Measurements from ENCODE around the gene ARHGAP26. TPM values are rescaled to one million over a fixed set of nuclear protein-coding genes. Genes with fewer than 3 reads are reported as not detected.

Gene ARHGAP26
- polyA plus RNA-seq, 4 donors = 7.6 to 31.7 (median 11.5) TPM

DNA sequence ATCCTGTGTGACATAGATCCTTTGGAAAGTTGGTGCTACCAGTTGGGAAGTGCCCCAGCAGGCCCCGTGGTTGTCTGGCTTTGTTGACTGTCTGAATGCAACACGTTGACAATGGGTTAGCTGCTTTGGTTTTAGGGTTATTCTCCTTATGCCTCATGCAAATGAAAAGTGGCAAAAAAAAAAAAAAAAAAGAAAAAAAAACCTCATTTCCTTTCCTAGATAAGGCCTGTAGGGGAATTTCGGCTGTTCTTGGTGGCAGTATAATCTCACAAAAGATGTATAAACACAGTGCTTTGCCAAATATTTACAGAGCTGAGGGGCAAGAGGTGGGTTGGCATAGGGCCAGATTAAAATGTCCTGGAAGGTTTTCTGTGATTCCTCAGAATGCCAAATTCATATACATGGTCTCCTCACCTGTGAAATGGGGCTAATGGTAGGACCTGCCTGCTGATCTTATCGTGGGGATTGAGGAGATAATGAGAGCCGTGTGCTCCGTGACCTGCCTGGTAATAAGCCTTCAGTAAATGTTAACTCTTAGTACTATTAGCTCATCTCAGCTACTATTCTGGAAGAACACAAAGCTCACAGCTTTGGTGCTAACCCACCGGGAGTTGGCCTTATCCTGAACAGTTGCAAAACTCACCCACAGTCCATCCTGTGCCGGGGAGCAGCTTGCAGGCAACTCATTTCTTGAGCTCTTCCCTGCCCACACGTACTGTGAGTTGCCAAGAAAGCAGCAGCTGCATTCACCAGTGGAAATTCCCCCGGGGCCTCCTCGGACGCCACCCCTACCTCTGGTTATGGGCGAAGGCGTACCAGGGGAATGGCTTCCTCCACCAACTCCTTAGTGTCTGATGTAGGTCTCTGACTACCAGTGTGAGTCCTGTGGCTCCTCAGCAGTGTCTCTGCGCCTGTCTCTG is 413.0 kb downstream of the ARHGAP26 start:
- H3K27me3 ChIP-seq (ENCODE audit: control insufficient read depth in 3 of 3, insufficient read depth in 3 of 3, low read length in 3 of 3) = no peaks in the 10 kb centered on the region
- DNase-seq = peak in 1 of 2 donors; percentile 46
- WGBS, 3 donors = 38 to 57% (median 56%) methylated on average over 15 of the region's 15 CpGs
- peak overlapping the region in 1 of 3 donors; percentile 32 for H3K27ac ChIP-seq (ENCODE audit: low read depth in 1 of 3, low read length in 2 of 3)
- H3K9me3 ChIP-seq (ENCODE audit: control insufficient read depth in 2 of 2, insufficient read depth in 1 of 2, low read depth in 1 of 2, low read length in 1 of 2) = no peaks in the 10 kb centered on the region
- no peak for FAIRE-seq
- peaks cover 0 to 17% (median 3%) of the 10 kb centered on the region in 3 donors for H3K36me3 ChIP-seq (ENCODE audit: control insufficient read depth in 3 of 3, insufficient read depth in 2 of 3, low read depth in 1 of 3, low read length in 3 of 3)
- H3K4me3 ChIP-seq (ENCODE audit: low read depth in 1 of 3, low read length in 3 of 3) = no peak overlapping the region
- peaks cover 2 to 9% (median 3%) of the 10 kb centered on the region in 3 donors for H3K4me1 ChIP-seq (ENCODE audit: control insufficient read depth in 3 of 3, insufficient read depth in 2 of 3, low read depth in 1 of 3, low read length in 2 of 3)

DNA sequence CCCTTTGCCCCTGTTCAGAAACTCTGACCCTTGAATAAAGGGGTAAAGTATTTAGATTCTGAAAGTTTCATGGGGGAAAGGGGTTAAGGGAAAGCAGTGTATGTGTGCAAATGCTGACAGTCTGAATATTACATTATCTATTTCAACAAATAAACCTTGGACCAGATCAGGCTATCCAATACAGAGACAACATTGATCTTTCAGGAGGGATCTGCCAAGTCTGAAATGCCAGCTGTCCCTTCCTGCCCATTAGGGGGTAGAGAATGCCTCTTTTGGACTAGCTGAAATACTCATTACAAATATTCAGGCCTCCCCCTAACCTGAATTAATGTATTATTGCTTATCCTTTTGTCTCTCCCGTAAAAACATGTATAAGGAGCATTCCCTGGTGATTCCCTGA is 413.8 kb downstream of the ARHGAP26 start:
- WGBS, 3 donors = 79 to 100% (median 89%) methylated on average over 1 of the region's 1 CpG
- no peak for FAIRE-seq
- Histone ChIP-seq H3K9me3 (ENCODE audit: control insufficient read depth in 2 of 2, insufficient read depth in 1 of 2, low read depth in 1 of 2, low read length in 1 of 2) (no peaks in the 10 kb centered on the region), H3K4me1 (ENCODE audit: control insufficient read depth in 3 of 3, insufficient read depth in 2 of 3, low read depth in 1 of 3, low read length in 2 of 3) (peaks cover 2 to 9% (median 3%) of the 10 kb centered on the region in 3 donors), H3K27ac (ENCODE audit: low read depth in 1 of 3, low read length in 2 of 3) (no peak overlapping the region), H3K4me3 (ENCODE audit: low read depth in 1 of 3, low read length in 3 of 3) (no peak overlapping the region), H3K27me3 (ENCODE audit: control insufficient read depth in 3 of 3, insufficient read depth in 3 of 3, low read length in 3 of 3) (no peaks in the 10 kb centered on the region), H3K36me3 (ENCODE audit: control insufficient read depth in 3 of 3, insufficient read depth in 2 of 3, low read depth in 1 of 3, low read length in 3 of 3) (peaks cover 0 to 10% (median 3%) of the 10 kb centered on the region in 3 donors)
- no peak for DNase-seq

DNA sequence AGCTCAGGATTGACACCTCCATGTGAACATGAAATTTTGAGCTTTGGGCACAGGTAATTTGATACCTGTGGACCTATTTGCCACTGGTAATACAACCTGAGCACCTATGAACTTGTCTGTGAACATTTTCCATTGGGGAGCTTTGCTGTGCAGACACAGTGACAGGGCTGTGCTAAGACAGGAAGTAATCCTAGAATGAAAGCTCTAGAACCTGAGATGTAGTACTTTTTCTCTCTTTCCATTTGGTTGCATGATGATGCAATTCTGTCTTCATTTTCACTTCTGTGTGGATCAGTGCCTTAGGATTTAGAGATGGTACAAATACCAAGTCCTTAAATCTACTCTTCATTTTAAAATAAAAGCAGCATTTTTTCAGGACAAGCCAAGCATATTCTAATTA is 416.4 kb downstream of the ARHGAP26 start:
- Histone ChIP-seq H3K4me3 (ENCODE audit: low read depth in 1 of 3, low read length in 3 of 3) (no peak overlapping the region), H3K36me3 (ENCODE audit: control insufficient read depth in 3 of 3, insufficient read depth in 2 of 3, low read depth in 1 of 3, low read length in 3 of 3) (peaks cover 0 to 5% (median 0%) of the 10 kb centered on the region in 3 donors), H3K27me3 (ENCODE audit: control insufficient read depth in 3 of 3, insufficient read depth in 3 of 3, low read length in 3 of 3) (no peaks in the 10 kb centered on the region), H3K9me3 (ENCODE audit: control insufficient read depth in 2 of 2, insufficient read depth in 1 of 2, low read depth in 1 of 2, low read length in 1 of 2) (peaks cover 0 to 8% of the 10 kb centered on the region in 2 donors), H3K27ac (ENCODE audit: low read depth in 1 of 3, low read length in 2 of 3) (no peak overlapping the region), H3K4me1 (ENCODE audit: control insufficient read depth in 3 of 3, insufficient read depth in 2 of 3, low read depth in 1 of 3, low read length in 2 of 3) (peaks cover 0 to 9% (median 3%) of the 10 kb centered on the region in 3 donors)
- FAIRE-seq = no peak
- no peak for DNase-seq

DNA sequence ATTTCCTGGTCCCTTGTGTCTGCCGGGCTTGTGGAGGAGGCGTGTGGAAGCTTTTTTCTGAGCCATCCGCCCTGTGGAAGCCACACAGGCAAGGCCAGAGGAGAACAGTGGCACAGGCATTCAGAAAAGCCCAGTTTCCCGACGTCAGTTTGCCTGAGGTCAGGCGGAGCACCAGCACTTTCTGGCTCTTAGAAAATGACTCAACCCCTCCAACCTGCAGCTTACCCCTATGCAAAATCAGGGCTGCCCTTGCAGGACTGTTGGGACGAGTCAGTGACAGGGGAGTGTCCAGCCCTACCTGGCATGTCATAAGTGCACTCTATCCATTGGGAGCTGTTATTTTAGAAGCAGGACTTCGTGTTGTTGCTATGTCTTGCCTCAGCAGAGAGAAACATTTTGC is 417.3 kb downstream of the ARHGAP26 start:
- Histone ChIP-seq H3K4me3 (ENCODE audit: low read depth in 1 of 3, low read length in 3 of 3) (no peak overlapping the region), H3K27me3 (ENCODE audit: control insufficient read depth in 3 of 3, insufficient read depth in 3 of 3, low read length in 3 of 3) (no peaks in the 10 kb centered on the region), H3K9me3 (ENCODE audit: control insufficient read depth in 2 of 2, insufficient read depth in 1 of 2, low read depth in 1 of 2, low read length in 1 of 2) (peaks cover 0 to 8% of the 10 kb centered on the region in 2 donors), H3K36me3 (ENCODE audit: control insufficient read depth in 3 of 3, insufficient read depth in 2 of 3, low read depth in 1 of 3, low read length in 3 of 3) (peaks cover 0 to 8% (median 0%) of the 10 kb centered on the region in 3 donors), H3K27ac (ENCODE audit: low read depth in 1 of 3, low read length in 2 of 3) (no peak overlapping the region), H3K4me1 (ENCODE audit: control insufficient read depth in 3 of 3, insufficient read depth in 2 of 3, low read depth in 1 of 3, low read length in 2 of 3) (peaks cover 0 to 9% (median 3%) of the 10 kb centered on the region in 3 donors)
- 88 to 92% (median 88%) methylated on average over 8 of the region's 8 CpGs for WGBS, 3 donors
- no peak for FAIRE-seq
- no peak for DNase-seq

DNA sequence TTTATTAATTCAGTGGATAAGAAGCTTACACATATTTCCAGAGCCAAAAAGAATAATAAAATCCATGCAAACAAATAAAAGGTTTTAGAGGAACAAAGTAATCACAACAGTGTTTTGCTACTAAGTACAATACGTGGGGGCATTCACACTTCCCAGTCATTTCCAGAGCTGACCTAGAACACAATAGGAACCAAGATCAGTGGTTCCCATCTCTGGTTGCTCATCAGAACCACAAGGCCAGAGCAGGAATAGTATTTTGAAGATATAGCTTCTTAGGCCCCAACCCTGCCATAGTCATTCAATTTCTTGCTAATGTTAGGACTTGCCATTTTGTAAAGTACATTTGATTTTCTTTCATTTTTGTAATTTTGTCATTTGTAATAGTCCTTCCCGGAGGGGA is 417.9 kb downstream of the ARHGAP26 start:
- Histone ChIP-seq H3K36me3 (ENCODE audit: control insufficient read depth in 3 of 3, insufficient read depth in 2 of 3, low read depth in 1 of 3, low read length in 3 of 3) (peaks cover 0 to 8% (median 0%) of the 10 kb centered on the region in 3 donors), H3K4me3 (ENCODE audit: low read depth in 1 of 3, low read length in 3 of 3) (no peak overlapping the region), H3K4me1 (ENCODE audit: control insufficient read depth in 3 of 3, insufficient read depth in 2 of 3, low read depth in 1 of 3, low read length in 2 of 3) (peaks cover 0 to 4% (median 3%) of the 10 kb centered on the region in 3 donors), H3K9me3 (ENCODE audit: control insufficient read depth in 2 of 2, insufficient read depth in 1 of 2, low read depth in 1 of 2, low read length in 1 of 2) (peaks cover 0 to 8% of the 10 kb centered on the region in 2 donors), H3K27me3 (ENCODE audit: control insufficient read depth in 3 of 3, insufficient read depth in 3 of 3, low read length in 3 of 3) (no peaks in the 10 kb centered on the region), H3K27ac (ENCODE audit: low read depth in 1 of 3, low read length in 2 of 3) (no peak overlapping the region)
- no peak for FAIRE-seq
- DNase-seq = no peak
- WGBS, 3 donors = 85 to 97% (median 93%) methylated on average over 2 of the region's 2 CpGs

DNA sequence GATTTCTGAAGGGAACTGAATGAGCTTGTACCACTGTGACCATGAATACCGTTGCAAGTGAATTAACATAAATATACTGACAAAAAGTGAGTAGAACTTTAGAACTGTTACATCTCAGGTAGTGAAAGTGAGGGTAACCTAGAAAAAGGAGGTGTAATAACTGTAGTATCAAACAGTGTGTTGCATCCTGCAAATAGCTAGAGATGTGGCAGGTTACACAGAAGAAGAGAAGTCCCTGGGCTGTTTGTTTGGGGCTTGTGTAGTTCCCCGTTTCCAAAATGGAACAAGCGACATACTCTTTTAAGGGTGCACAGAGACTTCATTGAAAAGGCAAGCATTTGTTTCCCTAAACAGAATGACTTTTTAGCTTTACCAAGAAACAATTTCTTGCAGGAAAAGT is 418.5 kb downstream of the ARHGAP26 start:
- Histone ChIP-seq H3K4me1 (ENCODE audit: control insufficient read depth in 3 of 3, insufficient read depth in 2 of 3, low read depth in 1 of 3, low read length in 2 of 3) (no peaks in the 10 kb centered on the region), H3K4me3 (ENCODE audit: low read depth in 1 of 3, low read length in 3 of 3) (no peak overlapping the region), H3K27ac (ENCODE audit: low read depth in 1 of 3, low read length in 2 of 3) (no peak overlapping the region), H3K36me3 (ENCODE audit: control insufficient read depth in 3 of 3, insufficient read depth in 2 of 3, low read depth in 1 of 3, low read length in 3 of 3) (peaks cover 0 to 6% (median 0%) of the 10 kb centered on the region in 3 donors), H3K27me3 (ENCODE audit: control insufficient read depth in 3 of 3, insufficient read depth in 3 of 3, low read length in 3 of 3) (no peaks in the 10 kb centered on the region), H3K9me3 (ENCODE audit: control insufficient read depth in 2 of 2, insufficient read depth in 1 of 2, low read depth in 1 of 2, low read length in 1 of 2) (peaks cover 0 to 8% of the 10 kb centered on the region in 2 donors)
- 83 to 91% (median 84%) methylated on average over 3 of the region's 3 CpGs for WGBS, 3 donors
- FAIRE-seq = no peak
- no peak for DNase-seq

DNA sequence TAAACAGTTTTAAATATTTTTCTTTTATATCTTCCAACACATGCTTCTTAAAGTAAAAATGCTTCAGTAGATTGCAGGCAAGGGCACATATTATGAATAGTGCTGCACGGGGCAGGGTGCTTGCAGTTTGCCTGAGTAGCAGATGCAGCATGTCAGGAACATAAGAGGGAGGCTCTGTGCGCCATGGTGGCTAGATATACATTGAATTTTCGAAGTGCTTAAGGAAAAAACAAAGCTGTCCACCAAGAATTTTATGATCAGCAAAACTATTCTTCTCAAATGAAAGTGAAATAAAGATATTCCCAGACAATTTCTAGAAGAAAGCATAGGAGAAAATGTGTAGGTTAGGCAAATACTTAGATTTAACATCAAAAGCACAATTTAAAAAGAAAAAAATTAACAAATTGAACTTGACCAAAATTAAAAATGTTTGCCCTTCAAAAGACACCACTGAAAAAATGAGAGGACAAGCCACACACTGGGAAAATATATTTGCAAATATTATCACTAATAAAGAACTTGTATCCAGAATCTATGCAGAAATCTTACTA is 420.2 kb downstream of the ARHGAP26 start:
- DNase-seq (no peak), FAIRE-seq (no peak)
- H3K27me3 ChIP-seq (ENCODE audit: control insufficient read depth in 3 of 3, insufficient read depth in 3 of 3, low read length in 3 of 3) = no peaks in the 10 kb centered on the region
- peaks cover 0 to 6% (median 0%) of the 10 kb centered on the region in 3 donors for H3K36me3 ChIP-seq (ENCODE audit: control insufficient read depth in 3 of 3, insufficient read depth in 2 of 3, low read depth in 1 of 3, low read length in 3 of 3)
- H3K4me3 ChIP-seq (ENCODE audit: low read depth in 1 of 3, low read length in 3 of 3) = no peak overlapping the region
- 93 to 96% (median 96%) methylated on average over 3 of the region's 3 CpGs for WGBS, 3 donors
- no peaks in the 10 kb centered on the region for H3K4me1 ChIP-seq (ENCODE audit: control insufficient read depth in 3 of 3, insufficient read depth in 2 of 3, low read depth in 1 of 3, low read length in 2 of 3)
- H3K9me3 ChIP-seq (ENCODE audit: control insufficient read depth in 2 of 2, insufficient read depth in 1 of 2, low read depth in 1 of 2, low read length in 1 of 2) = peaks cover 0 to 8% of the 10 kb centered on the region in 2 donors
- H3K27ac ChIP-seq (ENCODE audit: low read depth in 1 of 3, low read length in 2 of 3) = no peak overlapping the region

DNA sequence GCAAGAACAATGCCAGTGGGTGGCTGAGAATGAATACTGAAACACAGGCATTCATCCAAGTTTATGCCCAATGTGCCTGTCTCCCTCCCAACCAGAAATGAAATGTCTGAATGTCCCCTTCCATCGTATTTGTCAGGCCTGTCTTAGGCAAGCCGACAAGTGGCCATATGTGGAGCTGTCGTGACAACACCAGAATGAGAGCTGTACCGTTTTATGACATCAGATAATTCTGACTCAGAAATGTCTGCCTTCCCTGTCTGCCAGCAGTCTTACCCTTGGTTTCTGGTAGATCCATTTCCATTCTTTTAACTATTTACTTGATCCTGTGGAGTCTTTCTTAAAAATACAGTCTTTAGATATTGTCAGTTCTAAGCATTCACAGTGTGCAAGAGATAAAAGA is 421.5 kb downstream of the ARHGAP26 start:
- Histone ChIP-seq H3K4me1 (ENCODE audit: control insufficient read depth in 3 of 3, insufficient read depth in 2 of 3, low read depth in 1 of 3, low read length in 2 of 3) (no peaks in the 10 kb centered on the region), H3K36me3 (ENCODE audit: control insufficient read depth in 3 of 3, insufficient read depth in 2 of 3, low read depth in 1 of 3, low read length in 3 of 3) (peaks cover 0 to 6% (median 0%) of the 10 kb centered on the region in 3 donors), H3K27me3 (ENCODE audit: control insufficient read depth in 3 of 3, insufficient read depth in 3 of 3, low read length in 3 of 3) (no peaks in the 10 kb centered on the region), H3K9me3 (ENCODE audit: control insufficient read depth in 2 of 2, insufficient read depth in 1 of 2, low read depth in 1 of 2, low read length in 1 of 2) (peaks cover 0 to 8% of the 10 kb centered on the region in 2 donors), H3K4me3 (ENCODE audit: low read depth in 1 of 3, low read length in 3 of 3) (no peak overlapping the region), H3K27ac (ENCODE audit: low read depth in 1 of 3, low read length in 2 of 3) (no peak overlapping the region)
- FAIRE-seq = no peak
- WGBS, 3 donors = 95 to 100% (median 95%) methylated on average over 4 of the region's 4 CpGs
- no peak for DNase-seq
